HuH-7 (cell line): ENCODE measurements around the gene HGFAC.
A peak's percentile ranks its signal among the peaks of the same experiment; 100 is the strongest.

Experiments
- DNase-seq: peaks from one replicate; pipeline ENCODE4 v3.0.0; 2011; ENCODE audit warnings: low spot score

The HGFAC gene

DNA sequence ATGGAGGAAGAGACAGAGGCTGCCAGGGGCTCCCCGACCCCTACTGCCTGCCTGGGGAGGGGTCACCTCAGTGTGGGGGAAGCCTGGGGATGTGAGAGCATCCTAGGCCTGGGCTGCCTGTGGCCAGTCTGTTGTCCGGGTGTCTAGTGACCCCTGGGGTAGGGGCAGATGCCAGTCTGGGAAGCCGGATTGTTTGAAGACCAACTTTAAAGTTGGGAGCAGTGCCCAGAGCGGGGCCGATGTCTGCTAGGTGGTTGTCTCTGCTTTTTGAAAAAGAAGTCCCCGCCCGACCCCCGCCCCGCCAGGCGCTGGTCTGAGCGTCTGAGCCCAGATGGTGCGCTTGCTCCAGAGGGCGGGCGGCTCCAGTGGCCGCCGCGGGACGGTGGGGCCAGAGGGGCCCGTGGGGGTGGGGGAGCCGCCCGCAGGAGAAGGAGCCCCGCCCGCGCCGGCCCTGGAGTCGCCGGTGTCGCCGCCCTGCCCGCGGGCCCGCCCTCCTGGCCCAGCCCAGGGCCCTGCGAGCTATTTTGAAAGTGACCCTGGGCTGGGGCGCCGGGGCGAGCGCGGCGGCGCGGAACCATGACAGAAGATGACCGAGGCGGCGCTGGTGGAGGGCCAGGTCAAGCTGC lies 21.1 kb downstream of the HGFAC start, which contains the start of gene DOK7:
TSS of gene DOK7 (plus strand) at position 517 of the 626 bp plus-strand sequence. CDS start at position 587, 70 bp downstream.
- DNase-seq: peak; percentile 71

GRCh38 chr4:3463556-3464348 lies 22.0 kb downstream of the HGFAC start:
- no peak for DNase-seq

- DNase-seq: no peak
Observed at GRCh38 chr4:3464349-3464905, 22.7 kb downstream of the HGFAC start.

- no peak for DNase-seq
Observed at GRCh38 chr4:3464911-3465697, 23.3 kb downstream of the HGFAC start.

DNA sequence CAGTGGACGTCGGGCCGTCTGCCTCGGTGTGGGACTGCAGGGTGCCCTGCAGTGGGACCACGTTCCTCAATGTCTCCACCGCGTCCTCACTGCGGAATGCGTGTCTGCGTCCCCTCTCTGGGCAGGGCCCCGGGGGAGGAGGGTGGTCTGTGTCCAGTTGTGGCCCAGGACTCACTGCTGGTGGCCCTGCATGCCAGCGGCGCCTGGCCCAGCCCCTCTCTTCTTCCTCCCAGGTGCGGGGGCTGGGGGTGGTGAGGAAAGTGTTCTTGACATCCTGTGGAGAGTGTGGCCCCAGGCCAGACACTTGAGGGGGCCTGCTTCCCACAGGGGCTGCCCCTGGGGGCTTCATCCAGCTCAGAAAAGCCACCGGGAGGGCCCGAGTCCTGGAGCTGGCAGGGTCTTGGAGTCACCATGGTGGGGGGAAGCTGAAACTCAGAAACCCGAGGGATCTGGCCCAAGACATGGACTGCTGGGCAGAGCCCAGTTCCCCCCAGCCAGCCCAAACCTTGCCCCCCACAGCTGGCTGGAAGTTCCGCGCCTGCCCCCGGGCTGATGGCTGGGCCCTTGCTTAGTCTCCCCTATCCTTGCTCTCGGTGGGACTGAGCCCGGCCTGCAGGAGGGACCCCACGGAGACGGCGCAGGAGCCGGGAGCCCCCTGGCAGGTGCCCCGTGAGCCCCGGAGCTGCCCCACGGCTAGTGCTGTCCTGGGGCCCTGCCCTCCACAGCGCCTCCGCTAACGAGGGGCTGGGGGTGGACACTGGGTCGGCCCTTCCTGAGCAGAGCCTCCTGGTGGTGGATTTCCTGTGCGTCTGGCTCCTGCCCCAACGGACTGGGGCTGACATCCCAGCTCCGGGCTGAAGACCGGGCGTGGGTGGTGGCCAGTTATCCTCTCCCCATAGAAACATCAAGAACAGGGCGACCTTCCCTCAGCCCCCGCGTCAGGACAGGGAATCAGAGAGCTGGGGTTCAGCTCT lies 24.2 kb downstream of the HGFAC start:
- peak; percentile 87 for DNase-seq

GRCh38 chr4:3466691-3467600 lies 25.2 kb downstream of the HGFAC start:
- DNase-seq: no peak

- DNase-seq: no peak
Observed at GRCh38 chr4:3467601-3468031, 25.8 kb downstream of the HGFAC start.

DNA sequence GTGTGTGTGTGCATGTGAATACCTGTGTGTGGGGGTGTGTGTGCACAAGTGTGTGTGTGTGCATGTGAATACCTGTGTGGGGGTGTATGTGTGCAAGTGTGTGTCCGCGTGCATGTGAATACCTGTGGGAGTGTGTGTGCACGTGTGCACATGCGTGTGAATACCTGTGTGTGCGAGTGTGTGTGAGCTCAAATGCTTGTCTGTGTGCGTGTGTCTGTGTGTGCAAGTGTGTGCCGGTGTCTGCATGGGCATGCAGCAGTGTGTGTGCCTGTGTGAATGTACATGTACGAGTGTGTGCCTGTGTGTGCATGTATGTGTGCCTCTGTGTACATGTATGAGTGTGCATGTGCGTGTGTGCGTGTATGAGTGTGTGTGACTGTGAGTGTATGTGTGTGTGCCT lies 26.4 kb downstream of the HGFAC start:
- DNase-seq: no peak

GRCh38 chr4:3468804-3469203 lies 27.0 kb downstream of the HGFAC start:
- DNase-seq: no peak

DNA sequence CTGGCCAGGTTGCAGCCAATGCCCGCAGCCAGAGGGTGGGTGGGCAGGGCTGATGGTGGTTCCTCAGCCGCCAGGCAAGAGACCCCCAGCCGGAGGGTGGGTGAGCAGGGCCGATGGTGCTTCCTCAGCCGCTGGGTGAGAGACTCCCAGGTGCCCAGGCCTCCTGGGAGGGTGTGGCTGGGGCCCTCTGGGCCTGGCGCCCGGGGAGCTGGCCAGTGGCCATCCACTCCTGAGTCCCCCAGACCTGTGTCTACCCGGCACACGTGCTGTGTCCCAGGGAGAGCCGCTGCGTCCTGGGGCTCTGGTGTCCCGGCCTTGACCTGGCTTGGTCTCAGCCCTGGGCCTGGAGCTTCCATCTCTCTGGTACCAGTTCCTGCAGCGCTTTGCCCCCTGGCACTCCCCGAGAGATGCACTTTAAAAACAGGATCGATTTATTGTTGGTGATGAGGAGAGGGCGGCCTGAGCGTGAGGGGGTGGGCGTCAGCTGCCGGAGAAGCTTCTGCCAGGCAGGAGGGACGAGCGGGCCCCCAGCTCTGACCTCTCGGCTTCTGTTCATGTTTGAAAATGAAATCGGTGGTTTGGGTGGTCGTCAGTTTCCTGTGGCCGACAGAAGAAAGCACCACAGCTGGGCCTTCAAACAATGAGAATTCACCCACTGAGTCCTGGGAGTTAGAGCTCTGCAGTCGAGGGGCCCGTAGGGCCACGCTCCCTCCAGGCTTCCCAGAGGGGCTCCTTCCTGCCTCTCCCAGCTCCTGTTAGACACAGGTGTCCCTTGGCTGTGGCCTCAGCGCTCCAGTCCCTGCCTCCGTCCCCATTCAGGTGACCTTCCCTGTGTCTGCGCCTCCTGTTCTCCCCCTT lies 27.8 kb downstream of the HGFAC start:
- no peak for DNase-seq

DNA sequence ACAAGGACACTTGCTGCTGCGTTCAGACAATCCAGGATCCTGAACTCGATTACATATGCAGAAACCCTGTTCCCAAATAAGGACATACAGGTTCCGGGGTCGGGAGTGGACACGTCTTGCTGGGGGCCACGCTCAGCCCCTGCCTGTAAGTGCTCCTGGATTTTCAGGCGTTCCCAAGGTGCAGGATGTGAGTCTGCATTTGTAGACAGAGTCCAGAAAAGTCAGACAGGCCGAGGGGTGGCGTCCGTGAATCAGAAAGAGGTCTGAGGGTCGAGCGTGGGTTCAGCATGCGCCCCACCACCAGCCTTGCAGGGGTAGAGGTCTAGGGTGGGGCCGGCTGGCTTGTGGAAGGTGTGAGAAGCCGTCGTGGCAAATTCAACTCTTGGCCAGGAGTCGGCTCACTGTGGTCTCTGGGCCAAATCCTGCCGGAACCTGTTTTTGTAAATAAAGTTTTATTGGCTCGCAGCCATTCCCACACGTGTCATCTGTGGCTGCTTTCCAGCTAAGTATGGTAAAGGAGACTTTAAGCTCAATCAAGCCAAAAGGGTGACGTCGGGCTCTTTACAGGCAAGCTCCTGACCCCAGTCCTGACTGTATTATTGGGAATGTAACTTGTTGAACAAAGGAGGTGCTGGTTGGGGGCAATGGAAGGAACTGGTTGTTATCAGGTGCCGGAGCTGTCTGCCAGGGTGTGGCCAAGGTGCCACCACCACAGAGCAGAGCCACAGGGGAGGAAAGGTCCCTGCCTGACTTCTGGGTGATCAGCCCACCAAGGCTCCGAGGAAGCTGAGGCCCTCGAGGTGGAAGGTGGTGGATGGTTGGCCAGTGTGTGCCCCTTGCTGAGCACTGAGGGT lies 28.7 kb downstream of the HGFAC start:
- no peak for DNase-seq

DNA sequence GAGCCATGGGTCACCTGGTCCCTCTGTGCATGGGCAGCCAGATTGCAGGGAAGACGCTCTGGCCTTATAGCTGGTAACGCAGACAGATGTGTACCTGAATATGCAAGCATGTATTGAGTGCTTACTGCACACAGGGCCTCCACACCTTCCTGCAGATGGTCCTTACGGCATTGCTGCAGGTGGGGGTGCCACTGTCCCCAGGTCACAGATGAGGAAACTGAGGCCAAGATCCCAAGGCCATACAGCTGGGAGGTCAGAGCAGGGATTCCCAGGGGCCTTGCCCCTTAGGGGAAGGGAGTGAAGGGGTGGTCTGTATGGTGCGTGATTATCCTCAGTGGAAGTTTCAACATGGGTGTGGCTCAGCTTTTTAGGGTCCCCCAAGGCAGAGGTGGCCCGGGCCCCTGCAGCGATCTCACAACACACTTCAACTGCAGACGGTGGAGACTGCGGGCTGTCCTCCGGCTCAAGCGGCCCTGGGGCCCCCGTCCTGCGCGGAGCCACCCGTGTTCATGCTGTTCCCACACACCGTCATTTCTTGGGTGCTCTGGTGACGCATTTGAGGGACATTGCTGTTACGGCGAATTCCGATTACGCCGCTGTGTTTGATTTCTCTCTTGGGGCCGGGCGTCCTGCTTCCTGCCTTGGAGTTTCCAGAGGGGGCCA lies 29.5 kb downstream of the HGFAC start:
- DNase-seq: no peak

GRCh38 chr4:3471886-3472285 lies 30.1 kb downstream of the HGFAC start:
- DNase-seq: no peak

DNA sequence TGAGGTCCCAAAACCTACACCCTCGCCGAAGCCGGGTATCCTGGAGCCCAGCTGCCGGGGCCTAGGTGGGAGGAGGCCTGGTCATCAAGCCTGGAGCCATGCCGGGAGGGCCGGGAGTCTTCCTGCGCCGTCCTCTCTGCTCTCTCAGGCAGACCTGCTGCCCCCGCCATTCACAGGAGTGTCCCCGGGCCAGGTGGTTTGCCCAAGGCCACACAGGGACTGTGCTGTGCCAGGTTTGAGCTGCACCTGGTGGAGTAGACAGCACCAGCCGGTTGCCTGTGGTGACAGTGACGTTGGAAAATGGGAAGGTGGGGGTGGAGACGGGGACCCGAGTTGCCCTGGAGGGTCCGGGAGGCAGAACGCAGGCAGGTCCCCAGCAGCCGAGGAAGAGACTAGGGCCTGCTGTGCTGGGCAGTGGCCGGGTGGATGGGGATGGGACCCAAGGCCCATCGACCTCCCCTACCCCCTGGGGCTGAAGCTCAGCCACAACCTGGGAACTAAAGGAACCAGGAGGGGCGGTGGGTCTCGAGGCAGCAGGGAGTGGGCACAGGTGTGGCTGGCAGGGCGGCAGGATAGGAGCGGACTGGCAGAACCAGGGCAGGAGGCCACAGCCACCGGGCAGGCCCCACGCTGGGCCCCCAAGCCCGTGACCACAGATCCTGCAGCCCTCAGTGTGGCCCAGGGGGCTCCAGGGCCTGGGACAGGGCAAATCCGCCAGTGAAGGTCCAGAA lies 30.8 kb downstream of the HGFAC start:
- DNase-seq: no peak

DNA sequence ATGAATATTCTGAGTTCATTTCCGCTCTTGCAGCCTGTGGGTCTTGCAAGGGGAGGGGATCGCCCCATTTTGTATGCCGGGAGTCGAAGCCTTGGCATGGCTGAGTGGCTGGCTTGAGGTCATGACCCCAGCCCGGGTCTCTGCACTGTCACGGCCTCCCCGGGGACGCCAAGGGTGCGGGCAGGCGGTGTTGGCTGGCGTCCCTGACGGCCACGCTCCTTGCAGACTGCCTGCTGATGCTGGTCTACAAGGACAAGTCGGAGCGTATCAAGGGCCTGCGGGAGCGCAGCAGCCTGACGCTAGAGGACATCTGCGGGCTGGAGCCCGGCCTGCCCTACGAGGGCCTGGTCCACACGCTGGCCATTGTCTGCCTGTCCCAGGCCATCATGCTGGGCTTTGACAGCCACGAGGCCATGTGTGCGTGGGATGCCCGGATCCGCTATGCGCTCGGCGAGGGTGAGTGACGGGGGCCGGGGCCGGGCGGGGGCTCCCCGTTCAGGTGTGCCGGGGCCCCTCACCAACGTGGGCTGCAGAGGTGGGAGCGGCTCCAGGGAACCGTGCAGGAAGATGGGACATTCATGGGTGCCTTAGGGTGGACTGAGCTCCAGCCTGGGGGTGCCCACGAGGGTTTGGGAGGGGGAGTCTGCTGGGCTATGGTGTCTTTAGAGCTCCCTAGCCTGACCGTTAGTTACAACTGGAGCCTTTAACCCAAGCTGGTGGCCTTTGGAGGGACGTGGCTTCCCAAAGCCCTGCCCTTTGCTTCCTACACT lies 31.6 kb downstream of the HGFAC start:
- no peak for DNase-seq
